Stimulated activated CD4-positive, alpha-beta T cell treated with anti-CD3 and anti-CD28 coated beads, Interleukin-4, amount 100 ng/mL, for 48 hours (primary cell): ENCODE results near the gene SLC31A2.
"Not testable (repeated sequence)": the region's sequence is repeated elsewhere in the genome, so short reads cannot be mapped to it uniquely, and the experiment has no call there.

Experiments used
- DNase-seq, 2 donors: peaks; one replicate each; pipeline ENCODE4 v3.0.0-alpha.2; 2020; ENCODE audit warnings: low read depth in 2 of 2

Gene SLC31A2

GRCh38 chr9:113150670-113151611 lies at the start of gene SLC31A2:
Gene SLC31A2 (plus strand): TSS chr9:113151007. CDS start chr9:113151075, 68 bp downstream.
- DNase-seq, result peak; percentile 85 to 91

GRCh38 chr9:113105345-113105744 lies 45.5 kb upstream of the SLC31A2 start:
- not testable (repeated sequence) for DNase-seq

GRCh38 chr9:113111065-113111951 lies 39.5 kb upstream of the SLC31A2 start:
- DNase-seq, result not testable (repeated sequence)

GRCh38 chr9:113112706-113113510 lies 37.9 kb upstream of the SLC31A2 start:
- DNase-seq, result not testable (repeated sequence)

- not testable (repeated sequence) for DNase-seq
Observed at GRCh38 chr9:113118829-113119228, 32.0 kb upstream of the SLC31A2 start.

GRCh38 chr9:113125386-113126035 lies 25.3 kb upstream of the SLC31A2 start:
- DNase-seq, result no peak

- no peak for DNase-seq
Observed at GRCh38 chr9:113129466-113129865, 21.3 kb upstream of the SLC31A2 start.

- DNase-seq, result no peak
Observed at GRCh38 chr9:113129884-113130283, 20.9 kb upstream of the SLC31A2 start.

GRCh38 chr9:113131689-113132151 lies 19.1 kb upstream of the SLC31A2 start:
- DNase-seq, result no peak

GRCh38 chr9:113137196-113138168 lies 13.3 kb upstream of the SLC31A2 start:
- DNase-seq, result no peak

GRCh38 chr9:113138760-113139159 lies 12.0 kb upstream of the SLC31A2 start:
- DNase-seq, result no peak

- DNase-seq, result no peak
Observed at GRCh38 chr9:113139225-113139829, 11.5 kb upstream of the SLC31A2 start.

- DNase-seq, result no peak
Observed at GRCh38 chr9:113139953-113140352, 10.9 kb upstream of the SLC31A2 start.

- DNase-seq, result not testable (repeated sequence)
Observed at GRCh38 chr9:113140896-113141295, 9.9 kb upstream of the SLC31A2 start.

- no peak for DNase-seq
Observed at GRCh38 chr9:113143432-113144227, 7.2 kb upstream of the SLC31A2 start.

GRCh38 chr9:113148372-113148705 lies 2.5 kb upstream of the SLC31A2 start:
- no peak for DNase-seq

- DNase-seq, result no peak
Observed at GRCh38 chr9:113148781-113149510, 1.9 kb upstream of the SLC31A2 start.

GRCh38 chr9:113149561-113149960 lies 1.2 kb upstream of the SLC31A2 start:
- not testable (repeated sequence) for DNase-seq
